ENCODE data around the gene NOL6.

GRCh38 chr9:33463151-33463550 lies 10.6 kb downstream of the NOL6 start:
- no peak for TF ChIP-seq EZH2 (IDR thresholded peaks at IDR 0.05; ENCODE audit: borderline replicate concordance, low read depth, low read length, poor library complexity, severe bottlenecking)
- TF ChIP-seq CTCF (conservative IDR thresholded peaks at IDR 0.05; ENCODE audit: low read depth, low read length), result no peak

Data from A673 (cell line).